ENCODE measurements around the gene KLRB1. TPM values are rescaled to one million over a fixed set of nuclear protein-coding genes. Genes with fewer than 3 reads are reported as not detected.

KLRB1 gene
- total and polyA plus RNA-seq, 2 of the 13 experiments (the other 11 are each of a cell fraction or from before 2014, with no cell fraction given) = not detected

GRCh38 chr12:9647825-9648700 is 40.3 kb upstream of the KLRB1 start (continued):
- TF ChIP-seq NFE2L2 (IDR thresholded peaks at IDR 0.05; ENCODE audit: low read length) (no peak), SOX13 (IDR thresholded peaks at IDR 0.05) (no peak), SOX13 (CRISPR knock-in tag; conservative IDR thresholded peaks at IDR 0.05 in 1 of 2, IDR thresholded peaks at IDR 0.05 in 1 of 2) (peak in 1 of 2 experiments; percentile 24; a peak in 1 of 4 replicates), KMT2A (CRISPR knock-in tag; IDR thresholded peaks at IDR 0.05) (0 out of 2 replicates have a peak, but pooled peaks have one; percentile 34), E2F5 (CRISPR knock-in tag; conservative IDR thresholded peaks at IDR 0.05) (peak; percentile 92), CBX2 (IDR thresholded peaks at IDR 0.05; ENCODE audit: low read depth, low read length) (no peak), CBX2 (CRISPR knock-in tag; IDR thresholded peaks at IDR 0.05; ENCODE audit: low read depth) (no peak), KLF16 (CRISPR knock-in tag; IDR thresholded peaks at IDR 0.05) (no peak), SRSF9 (IDR thresholded peaks at IDR 0.05; ENCODE audit: borderline replicate concordance, insufficient read depth, low read depth, low read length, poor library complexity, severe bottlenecking) (no peak), ZNF777 (CRISPR knock-in tag; IDR thresholded peaks at IDR 0.05) (peak; percentile 46; the same call in 1 of the 2 replicates), JDP2 (CRISPR knock-in tag; IDR thresholded peaks at IDR 0.05; ENCODE audit: borderline replicate concordance) (no peak), MTF2 (CRISPR knock-in tag; IDR thresholded peaks at IDR 0.05; ENCODE audit: borderline replicate concordance) (no peak), ZNF746 (CRISPR knock-in tag; IDR thresholded peaks at IDR 0.05) (peak; percentile 32; the same call in 1 of the 2 replicates), ZNF598 (CRISPR knock-in tag; IDR thresholded peaks at IDR 0.05; ENCODE audit: borderline replicate concordance) (0 out of 2 replicates have a peak, but pooled peaks have one; percentile 34), HCFC1 (IDR thresholded peaks at IDR 0.05; ENCODE audit: low read depth, low read length) (no peak), XBP1 (CRISPR knock-in tag; IDR thresholded peaks at IDR 0.05) (no peak), POLR2AphosphoS5 (IDR thresholded peaks at IDR 0.05; ENCODE audit: low read depth, low read length) (peak; percentile 69), POLR2AphosphoS2 (IDR thresholded peaks at IDR 0.05; ENCODE audit: low read depth, low read length) (no peak), ZNF737 (CRISPR knock-in tag; IDR thresholded peaks at IDR 0.05; ENCODE audit: borderline replicate concordance) (no peak), ATF7 (IDR thresholded peaks at IDR 0.05) (no peak), ATF7 (CRISPR knock-in tag; IDR thresholded peaks at IDR 0.05) (no peak), JUNB (CRISPR knock-in tag; IDR thresholded peaks at IDR 0.05; ENCODE audit: borderline replicate concordance) (no peak)
- TF ChIP-seq, protein P1, sequence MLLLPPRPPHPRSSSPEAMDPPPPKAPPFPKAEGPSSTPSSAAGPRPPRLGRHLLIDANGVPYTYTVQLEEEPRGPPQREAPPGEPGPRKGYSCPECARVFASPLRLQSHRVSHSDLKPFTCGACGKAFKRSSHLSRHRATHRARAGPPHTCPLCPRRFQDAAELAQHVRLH (CRISPR knock-in tag; IDR thresholded peaks at IDR 0.05; ENCODE audit: borderline replicate concordance, low read depth) = 0 out of 2 replicates have a peak, but pooled peaks have one; percentile 32
- TF ChIP-seq, protein P2, sequence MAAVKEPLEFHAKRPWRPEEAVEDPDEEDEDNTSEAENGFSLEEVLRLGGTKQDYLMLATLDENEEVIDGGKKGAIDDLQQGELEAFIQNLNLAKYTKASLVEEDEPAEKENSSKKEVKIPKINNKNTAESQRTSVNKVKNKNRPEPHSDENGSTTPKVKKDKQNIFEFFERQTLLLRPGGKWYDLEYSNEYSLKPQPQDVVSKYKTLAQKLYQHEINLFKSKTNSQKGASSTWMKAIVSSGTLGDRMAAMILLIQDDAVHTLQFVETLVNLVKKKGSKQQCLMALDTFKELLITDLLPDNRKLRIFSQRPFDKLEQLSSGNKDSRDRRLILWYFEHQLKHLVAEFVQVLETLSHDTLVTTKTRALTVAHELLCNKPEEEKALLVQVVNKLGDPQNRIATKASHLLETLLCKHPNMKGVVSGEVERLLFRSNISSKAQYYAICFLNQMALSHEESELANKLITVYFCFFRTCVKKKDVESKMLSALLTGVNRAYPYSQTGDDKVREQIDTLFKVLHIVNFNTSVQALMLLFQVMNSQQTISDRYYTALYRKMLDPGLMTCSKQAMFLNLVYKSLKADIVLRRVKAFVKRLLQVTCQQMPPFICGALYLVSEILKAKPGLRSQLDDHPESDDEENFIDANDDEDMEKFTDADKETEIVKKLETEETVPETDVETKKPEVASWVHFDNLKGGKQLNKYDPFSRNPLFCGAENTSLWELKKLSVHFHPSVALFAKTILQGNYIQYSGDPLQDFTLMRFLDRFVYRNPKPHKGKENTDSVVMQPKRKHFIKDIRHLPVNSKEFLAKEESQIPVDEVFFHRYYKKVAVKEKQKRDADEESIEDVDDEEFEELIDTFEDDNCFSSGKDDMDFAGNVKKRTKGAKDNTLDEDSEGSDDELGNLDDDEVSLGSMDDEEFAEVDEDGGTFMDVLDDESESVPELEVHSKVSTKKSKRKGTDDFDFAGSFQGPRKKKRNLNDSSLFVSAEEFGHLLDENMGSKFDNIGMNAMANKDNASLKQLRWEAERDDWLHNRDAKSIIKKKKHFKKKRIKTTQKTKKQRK (IDR thresholded peaks at IDR 0.05; ENCODE audit: low read length) = no peak
- TF ChIP-seq, protein P3, sequence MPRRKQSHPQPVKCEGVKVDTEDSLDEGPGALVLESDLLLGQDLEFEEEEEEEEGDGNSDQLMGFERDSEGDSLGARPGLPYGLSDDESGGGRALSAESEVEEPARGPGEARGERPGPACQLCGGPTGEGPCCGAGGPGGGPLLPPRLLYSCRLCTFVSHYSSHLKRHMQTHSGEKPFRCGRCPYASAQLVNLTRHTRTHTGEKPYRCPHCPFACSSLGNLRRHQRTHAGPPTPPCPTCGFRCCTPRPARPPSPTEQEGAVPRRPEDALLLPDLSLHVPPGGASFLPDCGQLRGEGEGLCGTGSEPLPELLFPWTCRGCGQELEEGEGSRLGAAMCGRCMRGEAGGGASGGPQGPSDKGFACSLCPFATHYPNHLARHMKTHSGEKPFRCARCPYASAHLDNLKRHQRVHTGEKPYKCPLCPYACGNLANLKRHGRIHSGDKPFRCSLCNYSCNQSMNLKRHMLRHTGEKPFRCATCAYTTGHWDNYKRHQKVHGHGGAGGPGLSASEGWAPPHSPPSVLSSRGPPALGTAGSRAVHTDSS (CRISPR knock-in tag; conservative IDR thresholded peaks at IDR 0.05) = no peak

Measured in HepG2 (cell line).